Sigmoid colon (tissue), 7 donors: ENCODE data around the gene PRX. TPM values are rescaled to one million over a fixed set of nuclear protein-coding genes. Genes with fewer than 3 reads are reported as not detected.

Experiments used
- DNase-seq: peaks from one replicate; pipeline ENCODE4 v3.0.0-alpha.2; 2019
- H3K27ac ChIP-seq, 4 donors: fragments of 200-600 bp; sonication (generic); one replicate each; pipeline ENCODE4 v1.5.1; 2016 to 2019; ENCODE audit warnings: mild to moderate bottlenecking in 1 of 4
- H3K27me3 ChIP-seq, 3 donors: fragments of 200-600 bp; sonication (generic); one replicate each; pipeline ENCODE4 v1.5.1; 2019; ENCODE audit warnings: mild to moderate bottlenecking in 1 of 3
- H3K36me3 ChIP-seq, 4 donors: fragments of 200-600 bp; sonication (generic); one replicate each; pipeline ENCODE4 v1.5.1; 2016 to 2019
- H3K4me1 ChIP-seq, 4 donors: fragments of 200-600 bp; sonication (generic); one replicate each; pipeline ENCODE4 v1.5.1; 2017 to 2019
- H3K4me3 ChIP-seq, 4 donors: fragments of 200-600 bp; sonication (generic); one replicate each; pipeline ENCODE4 v1.5.1; 2017 to 2019; ENCODE audit warnings: mild to moderate bottlenecking in 2 of 4, moderate library complexity in 1 of 4
- H3K9me3 ChIP-seq, 4 donors: fragments of 200-600 bp in 3 of 4; sonication (generic) in 3 of 4; one replicate each; pipeline versions ENCODE4 v1.5.1 to v1.6.1; 2013 to 2019
- EP300 ChIP-seq, 4 donors: sonication (generic); formaldehyde crosslinking; IDR thresholded peaks; one replicate each; pipeline ENCODE4 v1.6.1; 2017; ENCODE audit warnings: antibody characterized with exemption in 4 of 4
- POLR2A ChIP-seq, 2 donors: fragments of 450-650 bp; IDR thresholded peaks; one replicate each; pipeline ENCODE4 v1.6.1; 2016; ENCODE audit warnings: antibody characterized with exemption in 2 of 2, mild to moderate bottlenecking in 2 of 2, moderate library complexity in 2 of 2
- POLR2AphosphoS5 ChIP-seq, 4 donors: sonication (generic); formaldehyde crosslinking; IDR thresholded peaks; one replicate each; pipeline ENCODE4 v1.6.1; 2017; ENCODE audit warnings: antibody characterized with exemption in 4 of 4
- WGBS, 2 donors: extraction: QIAGEN DNeasy Blood & Tissue Kit; methylation state at CpG; one replicate each; pipeline ENCODE4 v1.1.7; 2013; 5-methylcytosine and 5-hydroxymethylcytosine counted together
- intact Hi-C: fragments of 100-400 bp; cut with DNase I; formaldehyde crosslinking; loops from one replicate; pipeline ENCODE4 v1.15.1; 2023
- polyA plus RNA-seq, 3 donors: library from polyadenylated mRNA; stranded (reverse); fragments of 200-250 nt; gene quantifications; one replicate each; pipeline ENCODE4 v1.2.3, GENCODE V29; 2013
- small RNA-seq, 3 donors: library from RNA; depleted of rRNA; stranded (forward); fragments of <200 nt; gene quantifications; one replicate each; pipeline ENCODE3, GENCODE V24; 2016
- total RNA-seq, 4 donors: library from RNA; depleted of rRNA; stranded (reverse); fragments of >200 nt; gene quantifications; one replicate each; pipeline ENCODE4 v1.1.0, GENCODE V29; 2016
- TF ChIP-seq, protein P1 (sequence below), 4 experiments: fragments of 450-650 bp in 3 of 4; fragments of 200-600 bp in 1 of 4; IDR thresholded peaks; one replicate each; pipeline ENCODE4 v1.5.1; 2016 to 2019; ENCODE audit warnings: antibody characterized with exemption in 4 of 4, mild to moderate bottlenecking in 3 of 4, moderate library complexity in 2 of 4
- donor health status: healthy with polysubstance abuse.
- donor health status: Bipolar disorder and iron deficiency.
- donor health status: healthy.

Gene PRX
- total and polyA plus RNA-seq, 7 donors: 0.69 to 8.6 (median 3.5) TPM

DNA sequence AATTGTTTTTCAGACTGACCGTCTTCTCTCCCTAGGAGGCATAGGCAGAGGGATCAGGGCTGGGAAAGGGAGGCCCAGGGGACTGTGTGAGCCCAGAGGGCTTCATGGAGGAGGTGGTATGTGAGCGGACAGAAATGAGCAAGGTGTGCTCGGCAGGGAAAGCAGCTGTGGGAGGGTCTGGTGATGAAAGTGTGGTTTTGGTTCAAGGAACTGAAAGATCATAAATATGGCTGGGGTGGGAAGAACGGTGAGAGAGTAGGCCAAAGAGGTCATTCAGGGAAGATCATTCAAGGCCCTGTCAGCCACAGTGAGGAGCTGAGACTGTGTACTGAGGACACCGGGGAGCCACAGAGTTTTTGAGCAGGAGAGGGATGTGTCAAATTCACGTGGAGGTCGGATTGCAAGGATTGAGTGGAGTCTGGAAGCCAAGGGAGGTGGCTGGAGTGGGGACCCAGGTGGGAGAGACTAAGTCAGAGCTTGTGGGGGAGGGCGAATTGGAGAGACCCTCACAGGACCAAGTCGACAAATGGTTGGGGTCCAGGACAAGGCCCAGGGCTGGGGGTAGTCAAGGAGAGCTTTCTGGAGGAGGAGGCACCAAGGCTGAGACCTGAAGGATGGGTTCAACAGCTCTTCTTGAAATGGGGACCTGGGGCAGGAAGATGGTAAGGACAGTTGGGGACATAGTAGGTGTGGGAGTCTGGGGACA, 57.0 kb downstream of the PRX start:
- no peak for DNase-seq
- Histone ChIP-seq H3K27me3 (no peaks in the 10 kb centered on the region), H3K27ac (no peak overlapping the region), H3K4me1 (peaks cover 0 to 5% (median 2%) of the 10 kb centered on the region in 4 donors), H3K9me3 (no peaks in the 10 kb centered on the region), H3K36me3 (peaks cover 0 to 9% (median 0%) of the 10 kb centered on the region in 4 donors), H3K4me3 (no peak overlapping the region)
- TF ChIP-seq, protein P1, sequence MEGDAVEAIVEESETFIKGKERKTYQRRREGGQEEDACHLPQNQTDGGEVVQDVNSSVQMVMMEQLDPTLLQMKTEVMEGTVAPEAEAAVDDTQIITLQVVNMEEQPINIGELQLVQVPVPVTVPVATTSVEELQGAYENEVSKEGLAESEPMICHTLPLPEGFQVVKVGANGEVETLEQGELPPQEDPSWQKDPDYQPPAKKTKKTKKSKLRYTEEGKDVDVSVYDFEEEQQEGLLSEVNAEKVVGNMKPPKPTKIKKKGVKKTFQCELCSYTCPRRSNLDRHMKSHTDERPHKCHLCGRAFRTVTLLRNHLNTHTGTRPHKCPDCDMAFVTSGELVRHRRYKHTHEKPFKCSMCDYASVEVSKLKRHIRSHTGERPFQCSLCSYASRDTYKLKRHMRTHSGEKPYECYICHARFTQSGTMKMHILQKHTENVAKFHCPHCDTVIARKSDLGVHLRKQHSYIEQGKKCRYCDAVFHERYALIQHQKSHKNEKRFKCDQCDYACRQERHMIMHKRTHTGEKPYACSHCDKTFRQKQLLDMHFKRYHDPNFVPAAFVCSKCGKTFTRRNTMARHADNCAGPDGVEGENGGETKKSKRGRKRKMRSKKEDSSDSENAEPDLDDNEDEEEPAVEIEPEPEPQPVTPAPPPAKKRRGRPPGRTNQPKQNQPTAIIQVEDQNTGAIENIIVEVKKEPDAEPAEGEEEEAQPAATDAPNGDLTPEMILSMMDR (IDR thresholded peaks at IDR 0.05): no peak
- TF ChIP-seq POLR2AphosphoS5 (IDR thresholded peaks at IDR 0.05): no peak
- TF ChIP-seq POLR2A (IDR thresholded peaks at IDR 0.05): no peak
- no peak for TF ChIP-seq EP300 (IDR thresholded peaks at IDR 0.05)
- intact Hi-C loops: no loop called here
- whole genome bisulfite sequencing, 2 donors: 84 to 91% methylated on average over 9 of the region's 9 CpGs

- TF ChIP-seq, protein P1 (IDR thresholded peaks at IDR 0.05): no peak
- TF ChIP-seq POLR2AphosphoS5 (IDR thresholded peaks at IDR 0.05): peak in 1 of 4 donors; percentile 38
- H3K4me3 ChIP-seq: peak overlapping the region; percentile 69 to 90 (median 76)
- no peaks in the 10 kb centered on the region for H3K36me3 ChIP-seq
- intact Hi-C loops: loop anchor here (2.0 to 5.0 kb wide), 3 partner anchors 53 to 118 kb away; partner anchors contain the start of gene SPTBN4
- WGBS, 2 donors: 12 to 17% methylated on average over 17 of the region's 17 CpGs
- no peaks in the 10 kb centered on the region for H3K9me3 ChIP-seq
- H3K4me1 ChIP-seq: peaks cover 0 to 30% (median 22%) of the 10 kb centered on the region in 4 donors
- H3K27ac ChIP-seq: peak overlapping the region; percentile 78 to 84 (median 84)
- no peak for DNase-seq
- H3K27me3 ChIP-seq: no peaks in the 10 kb centered on the region
These were observed 64.1 kb downstream of the PRX start for GRCh38 chr19:40348961-40349507.

DNA sequence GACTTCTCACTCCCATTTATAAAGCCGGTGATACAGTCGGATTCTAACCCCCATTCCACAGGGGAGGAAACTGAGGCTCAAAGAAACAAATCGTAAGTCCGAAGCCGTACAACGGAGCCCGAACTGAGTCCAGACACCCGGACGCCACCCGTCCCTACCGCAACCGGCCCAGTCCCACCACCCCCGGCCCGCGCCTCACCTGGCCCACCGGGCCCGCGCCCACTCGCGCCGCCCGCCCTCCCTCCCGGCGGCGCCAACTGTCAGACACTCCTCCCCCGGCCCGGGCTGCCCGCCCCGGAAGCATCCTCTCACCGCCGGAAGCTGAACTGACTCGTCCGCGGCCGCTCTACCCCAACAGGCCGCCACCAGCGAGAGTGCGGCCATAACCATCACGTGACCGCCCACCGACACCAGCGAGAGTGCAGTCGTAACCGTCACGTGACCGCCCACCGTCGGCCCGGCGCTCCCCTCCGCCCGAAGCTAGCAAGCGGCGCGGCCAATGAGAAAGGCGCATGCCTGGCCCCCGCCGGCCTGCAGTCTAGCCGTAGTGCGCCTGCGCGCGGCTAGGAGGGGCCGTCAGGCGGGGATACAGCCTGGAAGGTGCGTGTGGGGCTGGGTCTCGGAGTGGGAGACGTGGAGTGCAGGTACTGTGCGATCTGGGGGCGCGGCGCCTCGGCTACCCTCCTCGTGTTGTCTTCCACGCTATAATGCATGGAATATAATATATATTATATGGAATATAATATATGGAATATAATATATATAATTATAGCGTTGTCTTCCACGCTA, 64.9 kb downstream of the PRX start, which contains the start of the genes C19orf47 and PLD3:
C19orf47 (minus strand) TSS at position 273 of the 789 bp plus-strand sequence. CDS start 6,540 bp downstream, outside the sequence.
PLD3 (plus strand) TSS at position 571 of the 789 bp plus-strand sequence. CDS start 17,789 bp downstream, outside the sequence.
- Histone ChIP-seq H3K4me1 (peaks cover 0 to 30% (median 22%) of the 10 kb centered on the region in 4 donors), H3K36me3 (no peaks in the 10 kb centered on the region), H3K27ac (peak within 1 kb of the TSS; percentile 78 to 84 (median 84)), H3K9me3 (no peaks in the 10 kb centered on the region), H3K4me3 (peak within 1 kb of the TSS; percentile 69 to 90 (median 76)), H3K27me3 (no peaks in the 10 kb centered on the region)
- TF ChIP-seq, protein P1 (IDR thresholded peaks at IDR 0.05): no peak
- TF ChIP-seq POLR2A (IDR thresholded peaks at IDR 0.05) (peak; percentile 91 to 93), EP300 (IDR thresholded peaks at IDR 0.05) (peak in 1 of 4 donors; percentile 80), POLR2AphosphoS5 (IDR thresholded peaks at IDR 0.05) (peak; percentile 97 to 99 (median 98))
- 0% methylated on average over 77 of the region's 77 CpGs for WGBS, 2 donors
- peak; percentile 100 for DNase-seq
- intact Hi-C loops: loop anchor here (2.0 to 5.0 kb wide), 3 partner anchors 54 to 118 kb away; partner anchors contain the start of gene SPTBN4

DNA sequence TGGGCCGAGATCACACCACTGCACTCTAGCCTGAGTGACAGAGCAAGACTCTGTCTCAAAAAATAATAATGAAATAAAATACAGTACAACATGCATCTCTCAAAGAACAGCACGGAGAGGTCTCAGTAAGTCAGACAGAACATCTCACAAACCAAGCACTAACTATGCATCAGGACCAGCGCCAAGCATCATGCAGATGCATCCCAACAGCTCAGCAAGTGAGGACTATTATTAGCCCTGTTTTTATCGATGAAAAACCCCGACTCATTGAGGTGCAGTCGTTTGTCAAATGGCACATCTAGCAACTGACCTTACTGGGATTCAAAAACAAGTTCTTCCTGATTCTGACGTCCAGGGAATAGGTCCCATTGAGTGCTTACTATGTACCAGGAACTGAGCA, 68.8 kb downstream of the PRX start:
- peaks cover 0 to 37% (median 23%) of the 10 kb centered on the region in 4 donors for H3K4me1 ChIP-seq
- no peak for TF ChIP-seq POLR2A (IDR thresholded peaks at IDR 0.05)
- no peak for TF ChIP-seq EP300 (IDR thresholded peaks at IDR 0.05)
- TF ChIP-seq, protein P1 (IDR thresholded peaks at IDR 0.05): no peak
- TF ChIP-seq POLR2AphosphoS5 (IDR thresholded peaks at IDR 0.05): no peak
- H3K27ac ChIP-seq: no peak overlapping the region
- no peaks in the 10 kb centered on the region for H3K9me3 ChIP-seq
- no peaks in the 10 kb centered on the region for H3K27me3 ChIP-seq
- H3K4me3 ChIP-seq: no peak overlapping the region
- DNase-seq: no peak
- intact Hi-C loops: no loop called here
- H3K36me3 ChIP-seq: peaks cover 0 to 4% (median 0%) of the 10 kb centered on the region in 4 donors
- 78 to 79% methylated on average over 7 of the region's 7 CpGs for WGBS, 2 donors

Small RNA genes within 50 kb of the gene (small RNA-seq; reads per million reads assigned to genes)
- gene MIR6796 (0 to 0.12 (median 0) reads per million in 3 donors), gene RF00017 (0 reads per million in 3 donors)

Other genes starting within 250 kb of the PRX start
- 10 to 100 TPM in 2 of 4 donors, 1 to 10 TPM in 2; 6.4 to 17.2 (median 10.5) TPM for gene MAP3K10, start 222.0 kb downstream of the PRX start, total RNA-seq
- gene MAP3K10, start 222.0 kb downstream of the PRX start, polyA plus RNA-seq: 1 to 10 TPM; 4.2 to 9.8 (median 4.2) TPM
- 1 to 10 TPM in 2 of 4 donors, not detected in 2; 1.1 to 5.0 TPM for gene TTC9B, start 195.0 kb downstream of the PRX start, total RNA-seq
- gene TTC9B, start 195.0 kb downstream of the PRX start, polyA plus RNA-seq: under 1 TPM in 1 of 3 donors, not detected in 2; 0.34 TPM
- gene CCNP, start 186.7 kb downstream of the PRX start, total RNA-seq: not detected
- gene CCNP, start 186.7 kb downstream of the PRX start, polyA plus RNA-seq: under 1 TPM in 1 of 3 donors, not detected in 2; 0.23 TPM
- gene AKT2, start 128.0 kb downstream of the PRX start, total RNA-seq: 10 to 100 TPM; 57.4 to 78.7 (median 76.3) TPM
- 100 to 1,000 TPM in 1 of 3 donors, 10 to 100 TPM in 2; 28.0 to 107 (median 31.2) TPM for gene AKT2, start 128.0 kb downstream of the PRX start, polyA plus RNA-seq
- 10 to 100 TPM in 3 of 4 donors, 1 to 10 TPM in 1; 8.9 to 12.8 (median 11.5) TPM for gene C19orf47, start 65.0 kb downstream of the PRX start, total RNA-seq
- gene C19orf47, start 65.0 kb downstream of the PRX start, polyA plus RNA-seq: 10 to 100 TPM in 1 of 3 donors, 1 to 10 TPM in 2; 7.9 to 16.7 (median 8.4) TPM
- gene PLD3, start 64.7 kb downstream of the PRX start, total RNA-seq: 100 to 1,000 TPM; 164 to 270 (median 230) TPM
- gene PLD3, start 64.7 kb downstream of the PRX start, polyA plus RNA-seq: 100 to 1,000 TPM in 2 of 3 donors, 10 to 100 TPM in 1; 48.0 to 121 (median 118) TPM
- under 1 TPM in 2 of 4 donors, not detected in 2; 0.14 to 0.36 TPM for gene HIPK4, start 23.2 kb downstream of the PRX start, total RNA-seq
- gene HIPK4, start 23.2 kb downstream of the PRX start, polyA plus RNA-seq: under 1 TPM in 1 of 3 donors, not detected in 2; 0.06 TPM
- gene SERTAD1, start 12.6 kb upstream of the PRX start, total RNA-seq: 10 to 100 TPM; 10.2 to 29.2 (median 15.7) TPM
- 10 to 100 TPM; 14.4 to 44.4 (median 24.0) TPM for gene SERTAD1, start 12.6 kb upstream of the PRX start, polyA plus RNA-seq
- gene SERTAD3, start 31.0 kb upstream of the PRX start, total RNA-seq: 10 to 100 TPM; 15.5 to 34.2 (median 26.0) TPM
- gene SERTAD3, start 31.0 kb upstream of the PRX start, polyA plus RNA-seq: 10 to 100 TPM; 28.9 to 60.7 (median 30.4) TPM
- 100 to 1,000 TPM; 115 to 232 (median 210) TPM for gene BLVRB, start 52.4 kb upstream of the PRX start, total RNA-seq
- 100 to 1,000 TPM; 139 to 224 (median 196) TPM for gene BLVRB, start 52.4 kb upstream of the PRX start, polyA plus RNA-seq
- gene SPTBN4, start 53.6 kb upstream of the PRX start, total RNA-seq: 1 to 10 TPM in 3 of 4 donors, under 1 TPM in 1; 0.99 to 5.0 (median 2.7) TPM
- gene SPTBN4, start 53.6 kb upstream of the PRX start, polyA plus RNA-seq: 1 to 10 TPM in 1 of 3 donors, under 1 TPM in 1, not detected in 1; 0.23 to 1.3 TPM
- gene SHKBP1, start 163.5 kb upstream of the PRX start, total RNA-seq: 10 to 100 TPM; 15.9 to 36.3 (median 33.8) TPM
- gene SHKBP1, start 163.5 kb upstream of the PRX start, polyA plus RNA-seq: 10 to 100 TPM; 50.2 to 81.0 (median 52.9) TPM
- gene LTBP4, start 188.0 kb upstream of the PRX start, total RNA-seq: 100 to 1,000 TPM; 107 to 206 (median 176) TPM
- gene LTBP4, start 188.0 kb upstream of the PRX start, polyA plus RNA-seq: 100 to 1,000 TPM in 1 of 3 donors, 10 to 100 TPM in 2; 31.9 to 118 (median 41.4) TPM